Osteoblast (primary cell): ENCODE results near the gene VTN. TPM values are rescaled to one million over a fixed set of nuclear protein-coding genes. Genes with fewer than 3 reads are reported as not detected.

Experiments used
- DNase-seq: peaks from one replicate; pipeline ENCODE4 v3.0.0; 2011; ENCODE audit warnings: low spot score, mixed read lengths; ENCODE audit not compliant: insufficient read length; ENCODE audit errors: missing footprints
- H2AFZ ChIP-seq: 2 replicates; pipeline ENCODE4 v1.6.0; 2011; ENCODE audit warnings: mild to moderate bottlenecking, low read length
- H3K27ac ChIP-seq: 2 replicates; pipeline ENCODE4 v1.5.1; 2011; ENCODE audit warnings: mild to moderate bottlenecking, low read depth, low read length, moderate library complexity
- H3K27me3 ChIP-seq: 2 replicates; pipeline ENCODE4 v1.6.0; 2012; ENCODE audit warnings: mild to moderate bottlenecking, control low read depth, inconsistent platforms, low read length, moderate library complexity; ENCODE audit not compliant: insufficient read depth
- H3K36me3 ChIP-seq: 2 replicates; pipeline ENCODE4 v1.5.1; 2011; ENCODE audit warnings: mild to moderate bottlenecking, low read length, control low read depth, moderate library complexity; ENCODE audit not compliant: insufficient read depth
- H3K4me1 ChIP-seq: 2 replicates; pipeline ENCODE4 v1.5.1; 2011; ENCODE audit warnings: mild to moderate bottlenecking, low read length, control low read depth, moderate library complexity; ENCODE audit not compliant: insufficient read depth
- H3K4me2 ChIP-seq: 2 replicates; pipeline ENCODE4 v1.6.0; 2011; ENCODE audit warnings: mild to moderate bottlenecking, low read length; ENCODE audit not compliant: insufficient read depth
- H3K4me3 ChIP-seq: fragments of 200-600 bp; sonication (generic); 3 replicates; pipeline ENCODE4 v1.5.1; 2012; ENCODE audit warnings: mild to moderate bottlenecking, low read length, inconsistent platforms; ENCODE audit not compliant: insufficient read depth
- H3K79me2 ChIP-seq: 2 replicates; pipeline ENCODE4 v1.6.0; 2012; ENCODE audit warnings: mild to moderate bottlenecking, low read length, control low read depth, inconsistent platforms; ENCODE audit not compliant: insufficient read depth
- H3K9me3 ChIP-seq: 2 replicates; pipeline ENCODE4 v1.5.1; 2011; ENCODE audit warnings: low read depth, low read length, control low read depth
- H4K20me1 ChIP-seq: 2 replicates; pipeline ENCODE4 v1.6.0; 2012; ENCODE audit warnings: mild to moderate bottlenecking, low read length, control low read depth; ENCODE audit not compliant: insufficient read depth
- total RNA-seq: library from RNA; depleted of rRNA; stranded (reverse); fragments of >200 nt; gene quantifications from 2 replicates; pipeline ENCODE4 v1.2.3, GENCODE V29; 2012
- TF ChIP-seq, protein P1 (sequence below): IDR thresholded peaks from 2 replicates; pipeline ENCODE4 v1.5.1; 2011; ENCODE audit warnings: mild to moderate bottlenecking, low read depth, low read length, moderate library complexity; ENCODE audit errors: extremely low read depth

VTN gene
- total RNA-seq, 1 donor, result not detected

DNA sequence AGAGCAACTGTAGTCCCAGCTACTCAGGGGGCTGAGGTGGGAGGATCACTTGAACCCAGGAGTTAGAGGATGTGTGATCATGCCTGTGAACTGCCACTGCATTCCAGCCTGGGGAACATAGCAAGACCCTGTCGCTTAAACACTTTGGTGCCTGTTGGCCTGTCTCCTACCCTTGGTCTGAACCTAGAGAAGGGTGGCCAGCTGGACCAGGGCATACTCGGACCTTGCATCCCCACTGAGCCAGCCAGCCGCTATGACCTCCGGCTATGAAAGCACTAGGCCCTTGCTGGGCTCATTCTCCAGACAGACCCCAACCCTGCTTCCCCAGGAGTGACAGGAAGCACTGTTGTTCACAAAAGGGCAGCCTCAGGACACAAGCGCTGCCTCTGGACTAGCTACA is 39.4 kb downstream of the VTN start:
- H3K9me3 ChIP-seq, result no peaks in the 10 kb centered on the region
- no peak overlapping the region for H3K4me3 ChIP-seq
- TF ChIP-seq, protein P1, sequence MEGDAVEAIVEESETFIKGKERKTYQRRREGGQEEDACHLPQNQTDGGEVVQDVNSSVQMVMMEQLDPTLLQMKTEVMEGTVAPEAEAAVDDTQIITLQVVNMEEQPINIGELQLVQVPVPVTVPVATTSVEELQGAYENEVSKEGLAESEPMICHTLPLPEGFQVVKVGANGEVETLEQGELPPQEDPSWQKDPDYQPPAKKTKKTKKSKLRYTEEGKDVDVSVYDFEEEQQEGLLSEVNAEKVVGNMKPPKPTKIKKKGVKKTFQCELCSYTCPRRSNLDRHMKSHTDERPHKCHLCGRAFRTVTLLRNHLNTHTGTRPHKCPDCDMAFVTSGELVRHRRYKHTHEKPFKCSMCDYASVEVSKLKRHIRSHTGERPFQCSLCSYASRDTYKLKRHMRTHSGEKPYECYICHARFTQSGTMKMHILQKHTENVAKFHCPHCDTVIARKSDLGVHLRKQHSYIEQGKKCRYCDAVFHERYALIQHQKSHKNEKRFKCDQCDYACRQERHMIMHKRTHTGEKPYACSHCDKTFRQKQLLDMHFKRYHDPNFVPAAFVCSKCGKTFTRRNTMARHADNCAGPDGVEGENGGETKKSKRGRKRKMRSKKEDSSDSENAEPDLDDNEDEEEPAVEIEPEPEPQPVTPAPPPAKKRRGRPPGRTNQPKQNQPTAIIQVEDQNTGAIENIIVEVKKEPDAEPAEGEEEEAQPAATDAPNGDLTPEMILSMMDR, result no peak
- no peaks in the 10 kb centered on the region for H3K27me3 ChIP-seq
- H3K4me2 ChIP-seq, result no peak overlapping the region
- peaks cover 28% of the 10 kb centered on the region for H4K20me1 ChIP-seq
- H3K4me1 ChIP-seq, result peaks cover 18% of the 10 kb centered on the region
- DNase-seq, result no peak
- H3K36me3 ChIP-seq, result peaks cover 46% of the 10 kb centered on the region
- no peak overlapping the region for H2AFZ ChIP-seq
- H3K79me2 ChIP-seq, result peaks cover 49% of the 10 kb centered on the region
- no peak overlapping the region for H3K27ac ChIP-seq

DNA sequence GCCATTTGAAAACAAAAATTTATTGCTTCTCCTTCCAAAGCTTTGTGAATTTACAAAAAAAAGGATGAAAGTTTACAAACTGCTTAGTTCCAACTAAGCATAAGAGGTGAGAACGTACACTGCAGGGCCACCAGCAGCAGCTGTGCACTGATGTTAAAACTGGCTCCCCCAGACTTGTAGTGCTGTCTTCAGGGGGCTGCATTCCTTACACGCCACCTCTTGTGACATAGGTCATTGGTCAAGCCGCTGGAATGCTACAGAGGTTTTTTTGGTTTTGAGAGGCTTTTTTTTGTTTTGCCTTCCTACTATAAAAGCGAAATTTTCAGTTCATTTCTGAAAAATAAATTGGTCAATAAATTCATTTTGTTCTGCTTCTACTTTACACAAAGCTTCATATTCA is 41.8 kb downstream of the VTN start:
- DNase-seq, result no peak

DNA sequence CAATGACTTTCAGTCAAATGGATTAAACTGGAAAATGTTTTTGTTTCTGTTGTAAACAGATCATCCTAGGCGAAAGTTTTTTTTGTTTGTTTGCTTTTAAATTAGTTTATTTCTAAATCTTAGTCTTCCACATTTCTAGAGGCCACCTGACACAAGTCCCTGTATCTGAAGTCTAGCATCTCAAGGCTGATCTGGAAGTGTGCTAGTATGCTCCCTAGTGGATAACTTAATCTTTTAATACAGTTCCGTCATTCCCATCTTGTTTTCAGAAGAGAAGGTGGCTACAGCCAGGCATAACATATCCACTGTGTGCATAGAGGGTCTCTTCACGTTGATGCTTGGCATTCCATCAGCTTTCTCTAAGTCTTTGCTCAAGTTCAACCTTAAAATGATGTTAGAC is 42.4 kb downstream of the VTN start:
- TF ChIP-seq, protein P1, result peak; percentile 26
- DNase-seq, result no peak
- H3K27me3 ChIP-seq, result no peaks in the 10 kb centered on the region

More for the DNA sequence above, 41.8 kb downstream of the VTN start:
- peaks cover 33% of the 10 kb centered on the region for H3K79me2 ChIP-seq
- H4K20me1 ChIP-seq, result peaks cover 14% of the 10 kb centered on the region
- H3K4me1 ChIP-seq, result peaks cover 3% of the 10 kb centered on the region
- no peak overlapping the region for H3K4me2 ChIP-seq
- H3K36me3 ChIP-seq, result peaks cover 46% of the 10 kb centered on the region
- H3K27ac ChIP-seq, result no peak overlapping the region
- H3K27me3 ChIP-seq, result no peaks in the 10 kb centered on the region
- H2AFZ ChIP-seq, result no peak overlapping the region
- H3K4me3 ChIP-seq, result no peak overlapping the region
- H3K9me3 ChIP-seq, result no peaks in the 10 kb centered on the region
- TF ChIP-seq, protein P1, result no peak

DNA sequence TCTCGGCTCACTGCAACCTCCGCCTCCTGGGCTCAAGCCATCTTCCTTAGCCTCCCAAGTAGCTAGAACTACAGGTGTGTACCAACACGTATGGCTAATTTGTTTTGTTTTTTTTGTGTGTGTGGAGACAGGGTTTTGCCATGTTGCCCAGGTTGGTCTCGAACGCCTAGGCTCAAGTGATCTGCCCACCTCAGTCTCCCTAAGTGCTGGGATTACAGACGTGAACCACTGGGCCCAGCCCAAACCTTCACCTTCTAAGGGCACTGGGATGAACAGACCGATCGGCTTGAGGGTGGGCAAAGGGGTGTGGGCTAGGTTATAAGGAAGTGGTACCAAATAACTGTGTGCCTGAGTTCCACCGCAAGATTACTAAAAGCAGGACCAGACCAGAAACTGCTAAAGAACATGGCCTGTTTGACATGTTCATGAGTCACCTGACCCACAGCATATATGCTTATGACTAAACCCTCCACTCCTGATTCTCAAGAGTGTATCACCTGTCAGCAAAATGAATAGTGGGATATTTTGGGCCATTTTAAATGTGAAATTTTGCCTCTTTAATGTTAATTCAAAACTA is 43.0 kb downstream of the VTN start:
- H3K4me3 ChIP-seq, result no peak overlapping the region
- H3K79me2 ChIP-seq, result peaks cover 21% of the 10 kb centered on the region
- H3K27ac ChIP-seq, result peak overlapping the region; percentile 34
- H3K36me3 ChIP-seq, result peaks cover 44% of the 10 kb centered on the region
- no peaks in the 10 kb centered on the region for H3K27me3 ChIP-seq
- no peaks in the 10 kb centered on the region for H3K4me1 ChIP-seq
- H3K4me2 ChIP-seq, result no peak overlapping the region
- no peak for DNase-seq
- TF ChIP-seq, protein P1, result no peak
- peaks cover 10% of the 10 kb centered on the region for H4K20me1 ChIP-seq
- H3K9me3 ChIP-seq, result no peaks in the 10 kb centered on the region
- H2AFZ ChIP-seq, result no peak overlapping the region

More for the DNA sequence above, 42.4 kb downstream of the VTN start:
- Histone ChIP-seq H2AFZ (no peak overlapping the region), H3K4me1 (no peaks in the 10 kb centered on the region), H3K4me3 (no peak overlapping the region), H3K27ac (no peak overlapping the region), H3K36me3 (peaks cover 46% of the 10 kb centered on the region), H3K9me3 (no peaks in the 10 kb centered on the region), H3K79me2 (peaks cover 27% of the 10 kb centered on the region), H3K4me2 (no peak overlapping the region), H4K20me1 (peaks cover 10% of the 10 kb centered on the region)
